ENCODE data around the gene C11orf24. TPM values are rescaled to one million over a fixed set of nuclear protein-coding genes. Genes with fewer than 3 reads are reported as not detected.

C11orf24 gene
- total RNA-seq, 1 donor from 2014 or later, result 9.7 TPM

DNA sequence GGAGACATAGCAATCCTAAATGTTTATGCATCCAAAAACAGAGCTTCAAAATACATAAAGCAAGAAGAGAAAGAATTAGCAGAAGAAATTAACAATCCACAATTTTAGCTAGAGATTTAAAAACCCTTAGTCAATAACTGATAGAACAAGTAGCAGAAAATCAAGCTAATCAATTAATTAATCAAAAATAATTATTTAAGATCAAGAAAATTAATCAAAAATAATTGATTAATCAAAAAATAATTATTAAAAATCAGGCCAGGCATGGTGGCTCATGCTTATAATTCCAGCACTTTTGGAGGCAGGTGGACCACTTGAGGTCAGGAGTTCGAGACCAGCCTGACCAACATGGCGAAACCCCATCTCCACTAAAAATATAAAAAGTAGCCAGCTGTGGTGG, 29.2 kb downstream of the C11orf24 start:
- H3K79me2 ChIP-seq (ENCODE audit: low read depth), result no peaks in the 10 kb centered on the region
- H4K20me1 ChIP-seq (ENCODE audit: low read depth), result no peaks in the 10 kb centered on the region
- TF ChIP-seq, protein P1, sequence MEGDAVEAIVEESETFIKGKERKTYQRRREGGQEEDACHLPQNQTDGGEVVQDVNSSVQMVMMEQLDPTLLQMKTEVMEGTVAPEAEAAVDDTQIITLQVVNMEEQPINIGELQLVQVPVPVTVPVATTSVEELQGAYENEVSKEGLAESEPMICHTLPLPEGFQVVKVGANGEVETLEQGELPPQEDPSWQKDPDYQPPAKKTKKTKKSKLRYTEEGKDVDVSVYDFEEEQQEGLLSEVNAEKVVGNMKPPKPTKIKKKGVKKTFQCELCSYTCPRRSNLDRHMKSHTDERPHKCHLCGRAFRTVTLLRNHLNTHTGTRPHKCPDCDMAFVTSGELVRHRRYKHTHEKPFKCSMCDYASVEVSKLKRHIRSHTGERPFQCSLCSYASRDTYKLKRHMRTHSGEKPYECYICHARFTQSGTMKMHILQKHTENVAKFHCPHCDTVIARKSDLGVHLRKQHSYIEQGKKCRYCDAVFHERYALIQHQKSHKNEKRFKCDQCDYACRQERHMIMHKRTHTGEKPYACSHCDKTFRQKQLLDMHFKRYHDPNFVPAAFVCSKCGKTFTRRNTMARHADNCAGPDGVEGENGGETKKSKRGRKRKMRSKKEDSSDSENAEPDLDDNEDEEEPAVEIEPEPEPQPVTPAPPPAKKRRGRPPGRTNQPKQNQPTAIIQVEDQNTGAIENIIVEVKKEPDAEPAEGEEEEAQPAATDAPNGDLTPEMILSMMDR (IDR thresholded peaks at IDR 0.05), result no peak
- TF ChIP-seq EZH2phosphoT487 (IDR thresholded peaks at IDR 0.05) (no peak), EZH2 (IDR thresholded peaks at IDR 0.05) (no peak)
- Mint-ChIP-seq H3K9me3 (no peaks in the 10 kb centered on the region), H3K27me3 (ENCODE audit: insufficient read depth, low read depth) (peaks cover 3% of the 10 kb centered on the region), H3K36me3 (no peaks in the 10 kb centered on the region), H3K4me1 (peaks cover 3% of the 10 kb centered on the region), H3K4me3 (no peak overlapping the region), H3K27ac (no peak overlapping the region)
- no peaks in the 10 kb centered on the region for H3K4me1 ChIP-seq
- DNase-seq (ENCODE audit: low spot score), result no peak
- H3K4me2 ChIP-seq, result no peak overlapping the region
- no peak overlapping the region for H2AFZ ChIP-seq (replicated peaks)
- no peak overlapping the region for H3K27ac ChIP-seq
- H3K9me3 ChIP-seq (ENCODE audit: low read depth), result no peaks in the 10 kb centered on the region
- no peaks in the 10 kb centered on the region for H3F3A ChIP-seq (ENCODE audit: low read depth)
- no peaks in the 10 kb centered on the region for H3K36me3 ChIP-seq
- no peak overlapping the region for H3K9ac ChIP-seq
- no peak overlapping the region for H3K4me3 ChIP-seq
- no peaks in the 10 kb centered on the region for H3K27me3 ChIP-seq

GRCh38 chr11:68231621-68232020, 40.2 kb downstream of the C11orf24 start:
- H3K27ac Mint-ChIP-seq, result no peak overlapping the region
- no peak overlapping the region for H3K4me3 Mint-ChIP-seq
- Histone ChIP-seq H3K27me3 (no peaks in the 10 kb centered on the region), H3K4me3 (no peak overlapping the region), H3K4me1 (no peaks in the 10 kb centered on the region), H3K36me3 (no peaks in the 10 kb centered on the region), H3K9ac (no peak overlapping the region), H4K20me1 (ENCODE audit: low read depth) (no peaks in the 10 kb centered on the region), H3K79me2 (ENCODE audit: low read depth) (no peaks in the 10 kb centered on the region), H2AFZ (replicated peaks) (no peak overlapping the region), H3K9me3 (ENCODE audit: low read depth) (no peaks in the 10 kb centered on the region), H3F3A (ENCODE audit: low read depth) (no peaks in the 10 kb centered on the region), H3K4me2 (no peak overlapping the region), H3K27ac (no peak overlapping the region)
- no peaks in the 10 kb centered on the region for H3K36me3 Mint-ChIP-seq
- H3K4me1 Mint-ChIP-seq, result no peaks in the 10 kb centered on the region
- H3K9me3 Mint-ChIP-seq, result peaks cover 14% of the 10 kb centered on the region
- TF ChIP-seq, protein P1 (IDR thresholded peaks at IDR 0.05), result no peak
- TF ChIP-seq EZH2 (IDR thresholded peaks at IDR 0.05) (no peak), EZH2phosphoT487 (IDR thresholded peaks at IDR 0.05) (no peak)
- DNase-seq (ENCODE audit: low spot score), result no peak
- H3K27me3 Mint-ChIP-seq (ENCODE audit: insufficient read depth, low read depth), result peaks cover 8% of the 10 kb centered on the region

DNA sequence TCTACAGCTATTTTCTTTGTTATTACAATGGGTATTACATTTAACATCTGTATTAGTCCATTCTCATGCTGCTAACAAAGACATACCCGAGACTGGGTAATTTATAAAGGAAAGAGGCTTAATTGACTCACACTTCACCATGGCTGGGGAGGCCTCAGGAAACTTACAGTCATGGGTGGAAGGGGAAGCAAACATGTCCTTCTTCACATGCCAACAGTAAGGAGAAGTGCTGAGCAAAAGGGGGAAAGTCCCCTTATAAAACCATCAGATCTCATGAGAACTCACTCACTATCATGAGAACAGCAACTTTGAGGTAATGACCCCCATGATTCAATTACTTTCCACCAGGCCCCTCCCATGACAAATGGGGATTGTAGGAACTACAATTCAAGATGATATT, 42.2 kb downstream of the C11orf24 start:
- H3K36me3 ChIP-seq, result no peaks in the 10 kb centered on the region
- no peak overlapping the region for H3K9ac ChIP-seq
- TF ChIP-seq, protein P1 (IDR thresholded peaks at IDR 0.05), result no peak
- TF ChIP-seq EZH2phosphoT487 (IDR thresholded peaks at IDR 0.05) (no peak), EZH2 (IDR thresholded peaks at IDR 0.05) (no peak)
- H3K4me3 Mint-ChIP-seq, result no peak overlapping the region
- no peaks in the 10 kb centered on the region for H3K27me3 ChIP-seq
- no peak overlapping the region for H3K27ac Mint-ChIP-seq
- no peaks in the 10 kb centered on the region for H3K36me3 Mint-ChIP-seq
- no peaks in the 10 kb centered on the region for H4K20me1 ChIP-seq (ENCODE audit: low read depth)
- H3K4me3 ChIP-seq, result no peak overlapping the region
- no peaks in the 10 kb centered on the region for H3F3A ChIP-seq (ENCODE audit: low read depth)
- H3K9me3 Mint-ChIP-seq, result peaks cover 22% of the 10 kb centered on the region
- peaks cover 10% of the 10 kb centered on the region for H3K27me3 Mint-ChIP-seq (ENCODE audit: insufficient read depth, low read depth)
- no peaks in the 10 kb centered on the region for H3K9me3 ChIP-seq (ENCODE audit: low read depth)
- no peak overlapping the region for H3K4me2 ChIP-seq
- H3K4me1 ChIP-seq, result no peaks in the 10 kb centered on the region
- DNase-seq (ENCODE audit: low spot score), result no peak
- no peak overlapping the region for H2AFZ ChIP-seq (replicated peaks)
- no peak overlapping the region for H3K27ac ChIP-seq
- H3K4me1 Mint-ChIP-seq, result no peaks in the 10 kb centered on the region
- no peaks in the 10 kb centered on the region for H3K79me2 ChIP-seq (ENCODE audit: low read depth)

Data from neural progenitor cell (in vitro differentiated cells).